ENCODE data around the gene NGF.

The NGF gene

DNA sequence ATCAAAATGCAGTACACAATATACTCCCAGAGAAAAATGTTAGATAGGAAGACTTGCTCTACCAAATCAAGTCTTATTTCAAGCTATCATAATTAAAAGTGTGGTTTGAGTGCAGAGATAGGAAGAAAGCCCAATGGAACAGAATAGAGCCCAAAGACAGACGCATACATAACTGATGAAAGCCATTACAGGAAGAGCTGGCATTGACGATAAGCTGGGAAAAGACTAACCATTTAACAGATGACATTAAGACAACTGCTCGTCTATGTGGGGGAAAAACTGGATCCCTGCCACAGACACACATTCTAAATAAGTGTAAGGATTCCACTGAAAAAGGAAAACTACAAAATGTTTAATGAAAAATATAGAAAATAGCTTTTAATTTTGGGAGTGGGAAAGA is 85.5 kb downstream of the NGF start:
- DNase-seq (ENCODE audit: low spot score in 2 of 2) (no peak), ATAC-seq (no peak)
- H3K4me1 Mint-ChIP-seq, result no peaks in the 10 kb centered on the region
- no peak overlapping the region for H3K4me3 Mint-ChIP-seq
- H3K36me3 Mint-ChIP-seq, result no peaks in the 10 kb centered on the region
- H3K27ac Mint-ChIP-seq, result no peak overlapping the region
- peaks cover 2% of the 10 kb centered on the region for H3K9me3 Mint-ChIP-seq

DNA sequence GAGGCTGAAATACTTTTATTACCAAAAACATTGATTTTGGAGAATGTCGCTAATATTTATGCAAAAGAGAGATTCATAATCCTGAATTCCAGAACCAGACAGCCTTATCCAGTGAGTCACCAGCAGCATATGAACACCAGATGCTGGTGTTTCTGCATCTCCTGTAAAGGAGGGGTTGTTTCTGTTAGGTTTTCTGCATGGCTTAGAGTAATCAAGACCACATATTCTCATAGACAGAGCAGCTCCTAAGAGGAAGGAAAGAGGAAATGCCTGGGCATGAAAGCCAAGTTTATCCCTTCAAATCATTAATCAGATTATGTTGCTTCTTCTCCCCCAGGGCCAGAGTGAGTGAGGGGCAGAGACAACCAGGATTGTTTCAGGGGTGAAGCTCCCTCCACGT is 86.2 kb downstream of the NGF start:
- H3K36me3 Mint-ChIP-seq, result no peaks in the 10 kb centered on the region
- no peaks in the 10 kb centered on the region for H3K4me1 Mint-ChIP-seq
- no peak overlapping the region for H3K27ac Mint-ChIP-seq
- H3K9me3 Mint-ChIP-seq, result peaks cover 2% of the 10 kb centered on the region
- DNase-seq (ENCODE audit: low spot score in 2 of 2) (no peak), ATAC-seq (no peak)
- no peak overlapping the region for H3K4me3 Mint-ChIP-seq

DNA sequence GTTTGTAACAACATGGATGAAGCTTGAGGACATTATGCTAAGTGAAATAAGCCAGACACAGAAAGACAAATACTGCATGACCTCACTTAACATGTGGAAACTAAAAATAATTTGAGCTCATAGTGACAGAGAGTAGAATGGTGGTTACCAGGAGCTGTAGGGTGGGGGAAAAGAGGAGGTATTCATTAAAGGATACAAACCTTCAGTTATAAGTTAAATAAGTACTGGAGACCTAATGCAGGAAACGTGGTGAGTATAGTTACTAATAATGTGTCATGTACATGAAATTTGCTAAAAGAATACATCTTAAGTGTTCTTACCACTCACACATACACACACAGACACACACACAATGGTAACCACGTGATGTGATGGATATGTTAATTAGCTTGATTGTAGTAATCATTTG is 86.7 kb downstream of the NGF start:
- Mint-ChIP-seq H3K27ac (no peak overlapping the region), H3K4me3 (no peak overlapping the region), H3K9me3 (peaks cover 2% of the 10 kb centered on the region), H3K4me1 (no peaks in the 10 kb centered on the region), H3K36me3 (no peaks in the 10 kb centered on the region)
- ATAC-seq, result no peak
- DNase-seq (ENCODE audit: low spot score in 2 of 2), result no peak

DNA sequence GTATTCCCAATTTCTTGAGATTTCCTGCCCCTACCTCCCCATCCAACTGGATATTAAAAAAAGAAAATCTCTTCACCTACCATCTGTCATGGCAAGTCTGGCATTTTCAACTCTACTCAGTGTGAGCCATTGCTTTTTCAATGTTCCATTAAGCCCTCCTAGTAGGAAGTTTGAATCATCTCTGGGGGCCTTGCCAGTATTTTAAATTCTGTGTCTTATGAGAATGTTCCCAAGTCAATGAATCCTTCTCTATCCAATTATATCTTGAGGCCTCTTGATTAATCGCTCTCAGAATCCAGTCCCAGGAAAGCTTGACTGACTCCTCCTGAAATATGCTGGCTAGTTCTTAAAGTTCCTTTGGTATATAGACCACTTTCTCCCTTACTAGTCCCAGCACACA is 91.5 kb downstream of the NGF start:
- Mint-ChIP-seq H3K9me3 (no peaks in the 10 kb centered on the region), H3K27ac (no peak overlapping the region), H3K4me1 (no peaks in the 10 kb centered on the region), H3K4me3 (no peak overlapping the region), H3K36me3 (no peaks in the 10 kb centered on the region)
- DNase-seq (ENCODE audit: low spot score in 2 of 2) (no peak), ATAC-seq (no peak)

DNA sequence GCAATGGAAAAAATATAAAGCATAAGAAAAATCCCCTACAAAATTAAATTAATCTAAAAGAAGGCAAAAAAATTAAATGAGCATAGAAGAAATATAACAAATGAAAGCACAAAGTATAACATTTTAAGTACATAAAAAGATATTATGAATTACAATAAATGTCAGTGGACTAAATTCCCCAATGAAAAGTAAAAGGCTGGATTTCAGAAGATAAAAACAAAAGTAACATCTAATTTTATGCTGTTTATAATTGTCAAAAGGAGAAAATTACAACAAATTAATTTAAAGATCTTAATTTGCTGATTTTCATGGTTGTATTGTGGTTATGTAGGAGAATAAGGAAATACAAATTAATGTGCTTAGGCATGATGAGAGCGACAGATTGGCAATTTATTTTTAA is 92.8 kb downstream of the NGF start:
- Mint-ChIP-seq H3K4me3 (no peak overlapping the region), H3K9me3 (no peaks in the 10 kb centered on the region), H3K27ac (no peak overlapping the region), H3K4me1 (no peaks in the 10 kb centered on the region), H3K36me3 (no peaks in the 10 kb centered on the region)
- ATAC-seq, result no peak
- no peak for DNase-seq (ENCODE audit: low spot score in 2 of 2)

DNA sequence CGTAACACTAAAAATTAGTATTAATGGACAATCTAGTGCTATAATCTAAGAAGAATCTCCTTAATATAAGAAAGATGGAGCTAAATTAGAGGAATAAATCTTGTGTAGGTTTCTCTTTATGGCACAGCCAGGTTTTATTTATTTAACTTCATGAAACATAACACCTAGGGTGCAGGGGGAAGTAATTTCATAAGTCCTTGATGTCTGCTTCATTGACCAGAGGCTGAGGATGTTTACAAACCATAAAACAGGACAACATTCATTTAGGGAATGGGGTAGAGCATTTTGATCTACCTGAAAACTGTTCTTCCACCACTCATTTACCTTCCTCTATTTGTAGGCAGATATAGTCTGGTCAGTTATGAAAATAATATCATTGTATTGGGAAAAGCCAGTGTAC is 95.5 kb downstream of the NGF start:
- Mint-ChIP-seq H3K4me3 (no peak overlapping the region), H3K9me3 (no peaks in the 10 kb centered on the region), H3K4me1 (no peaks in the 10 kb centered on the region), H3K36me3 (no peaks in the 10 kb centered on the region), H3K27ac (no peak overlapping the region)
- DNase-seq (ENCODE audit: low spot score in 2 of 2) (no peak), ATAC-seq (no peak)

DNA sequence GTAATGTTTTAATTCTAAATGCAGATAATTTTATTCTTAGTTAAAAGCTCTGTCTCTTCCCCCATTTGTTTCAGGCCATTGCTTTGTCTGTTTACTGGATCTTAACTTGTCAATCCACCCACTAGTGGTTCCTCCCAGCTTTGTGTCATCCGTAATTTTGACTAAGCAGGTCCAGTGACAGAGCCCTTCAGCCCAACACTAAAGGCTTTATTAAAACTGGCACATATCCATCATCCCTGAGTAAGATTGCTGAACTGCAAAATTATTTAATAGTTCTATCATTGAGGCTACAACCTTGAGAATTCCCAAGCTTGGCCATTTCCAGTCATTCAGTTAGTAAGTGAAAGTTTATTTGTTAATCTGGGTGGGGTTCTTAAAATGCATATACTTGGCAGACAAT is 96.7 kb downstream of the NGF start:
- H3K4me1 Mint-ChIP-seq, result no peaks in the 10 kb centered on the region
- H3K9me3 Mint-ChIP-seq, result no peaks in the 10 kb centered on the region
- no peak for ATAC-seq
- no peak for DNase-seq (ENCODE audit: low spot score in 2 of 2)
- H3K36me3 Mint-ChIP-seq, result no peaks in the 10 kb centered on the region
- no peak overlapping the region for H3K27ac Mint-ChIP-seq
- no peak overlapping the region for H3K4me3 Mint-ChIP-seq

DNA sequence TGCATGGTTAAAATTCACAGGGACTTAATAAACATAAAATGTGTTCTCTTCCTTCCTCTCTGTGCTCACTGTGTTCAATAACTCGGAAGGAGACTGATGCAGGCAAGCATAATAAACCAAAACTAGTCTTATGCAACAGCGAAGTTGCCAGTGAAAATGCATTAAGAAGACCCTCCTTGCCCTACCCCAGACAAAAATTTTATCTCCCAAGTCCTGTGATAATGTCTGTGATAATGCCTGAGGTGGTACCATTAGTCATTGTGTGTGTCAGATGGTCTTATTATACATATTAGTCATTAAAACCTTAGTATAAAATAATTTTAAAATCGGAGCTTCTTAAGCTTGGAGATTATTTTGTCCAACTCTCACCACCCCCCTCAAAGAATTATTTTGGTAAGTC is 97.8 kb downstream of the NGF start:
- H3K4me1 Mint-ChIP-seq, result no peaks in the 10 kb centered on the region
- no peak for ATAC-seq
- no peaks in the 10 kb centered on the region for H3K36me3 Mint-ChIP-seq
- no peaks in the 10 kb centered on the region for H3K9me3 Mint-ChIP-seq
- H3K4me3 Mint-ChIP-seq, result no peak overlapping the region
- H3K27ac Mint-ChIP-seq, result no peak overlapping the region
- no peak for DNase-seq (ENCODE audit: low spot score in 2 of 2)

DNA sequence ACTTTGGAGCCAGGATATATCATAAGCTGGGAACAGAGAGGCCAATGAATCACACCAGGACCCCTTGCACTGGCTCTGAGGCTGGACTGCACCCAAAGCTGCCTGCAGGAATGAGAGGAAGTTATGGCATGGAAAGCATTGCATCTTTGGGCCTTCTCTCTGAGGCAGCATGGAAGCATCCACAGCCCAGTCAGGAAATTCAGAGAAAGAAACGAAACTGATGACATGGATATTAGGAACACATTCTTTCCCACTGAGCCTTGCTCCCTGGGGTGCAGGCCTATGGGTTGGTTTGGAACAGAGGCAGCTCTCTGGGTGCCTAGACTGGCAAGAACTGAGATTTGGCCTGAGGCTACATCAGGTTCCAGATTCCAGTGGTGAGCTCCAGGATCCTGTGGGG is 98.6 kb downstream of the NGF start:
- DNase-seq (ENCODE audit: low spot score in 2 of 2) (no peak), ATAC-seq (no peak)
- Mint-ChIP-seq H3K4me1 (no peaks in the 10 kb centered on the region), H3K36me3 (no peaks in the 10 kb centered on the region), H3K4me3 (no peak overlapping the region), H3K27ac (no peak overlapping the region), H3K9me3 (no peaks in the 10 kb centered on the region)

DNA sequence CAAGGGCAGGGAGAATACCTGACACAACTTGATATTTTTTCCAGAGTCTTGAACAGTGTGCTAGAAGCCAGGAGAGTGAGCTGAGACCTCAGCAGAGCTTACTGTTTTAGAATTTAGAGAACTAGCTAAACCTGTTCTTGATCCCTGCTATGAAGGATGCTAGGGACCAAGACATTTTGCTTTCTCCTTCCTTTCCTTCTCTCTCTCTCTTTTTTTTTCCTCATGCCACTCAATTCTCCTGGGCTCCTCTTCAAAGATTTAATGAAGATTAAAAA is 99.0 kb downstream of the NGF start:
- DNase-seq (ENCODE audit: low spot score in 2 of 2), result no peak
- Mint-ChIP-seq H3K36me3 (no peaks in the 10 kb centered on the region), H3K4me1 (no peaks in the 10 kb centered on the region), H3K9me3 (no peaks in the 10 kb centered on the region), H3K4me3 (no peak overlapping the region), H3K27ac (no peak overlapping the region)
- ATAC-seq, result no peak

DNA sequence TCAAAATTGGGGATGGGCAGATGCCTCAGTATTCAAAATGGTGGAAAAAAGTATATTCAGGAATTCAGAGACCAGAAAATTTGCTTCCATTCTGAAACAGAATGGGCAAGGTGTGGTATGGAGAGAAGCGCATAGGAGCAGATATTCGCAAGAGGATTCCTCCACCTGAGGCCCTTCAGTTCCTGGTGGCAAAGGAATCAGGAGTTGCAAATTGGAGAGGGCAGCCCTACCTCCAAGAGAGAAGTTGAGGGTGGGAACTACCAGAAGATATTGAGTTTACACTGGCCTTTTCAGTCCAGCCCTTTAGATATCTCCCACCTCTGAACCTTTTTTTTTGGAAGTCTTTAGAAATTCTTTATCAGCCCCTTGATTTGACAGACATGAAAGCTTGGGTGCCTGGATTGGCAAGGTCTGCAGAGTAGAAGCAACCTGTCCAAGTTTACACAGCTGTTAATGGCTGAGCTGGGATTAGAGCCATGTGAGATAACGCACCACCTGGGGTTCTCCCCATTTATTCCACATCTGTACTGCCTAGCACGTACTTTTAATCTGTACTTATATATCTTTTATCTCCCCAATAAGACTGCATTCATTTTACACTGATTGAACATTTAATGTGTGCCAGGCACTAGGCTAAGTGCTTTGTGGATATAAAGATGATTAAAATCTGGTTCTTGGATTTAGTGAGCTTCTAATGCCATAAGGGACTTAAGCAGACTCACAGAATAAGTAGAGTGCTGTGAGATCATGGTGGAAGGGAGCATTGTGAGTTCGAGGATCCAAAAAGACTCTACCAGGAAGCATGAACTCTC is 99.5 kb downstream of the NGF start:
- H3K36me3 Mint-ChIP-seq, result no peaks in the 10 kb centered on the region
- DNase-seq (ENCODE audit: low spot score in 2 of 2) (no peak), ATAC-seq (no peak)
- no peak overlapping the region for H3K4me3 Mint-ChIP-seq
- no peak overlapping the region for H3K27ac Mint-ChIP-seq
- H3K4me1 Mint-ChIP-seq, result no peaks in the 10 kb centered on the region
- H3K9me3 Mint-ChIP-seq, result no peaks in the 10 kb centered on the region

DNA sequence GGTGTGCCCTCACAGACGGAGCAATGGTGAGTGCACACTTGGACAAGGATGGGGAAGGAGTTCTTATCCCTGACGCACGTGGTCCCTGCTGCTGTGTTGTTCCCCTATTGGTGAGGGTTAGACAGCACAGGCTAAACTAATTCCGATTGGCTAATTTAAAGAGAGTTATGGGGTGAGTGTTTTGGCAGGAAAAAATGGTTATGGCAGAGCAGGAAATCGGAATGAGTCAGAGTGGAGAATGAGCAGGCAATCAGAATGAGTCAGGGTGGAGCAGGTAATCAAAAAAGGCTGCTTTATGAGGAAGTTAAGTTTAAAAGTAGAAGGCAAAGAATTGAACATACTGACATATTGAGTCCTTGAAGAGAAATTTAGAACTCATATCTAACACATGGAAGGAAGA is 100.5 kb downstream of the NGF start:
- H3K4me1 Mint-ChIP-seq, result no peaks in the 10 kb centered on the region
- H3K27ac Mint-ChIP-seq, result no peak overlapping the region
- H3K4me3 Mint-ChIP-seq, result no peak overlapping the region
- no peaks in the 10 kb centered on the region for H3K9me3 Mint-ChIP-seq
- ATAC-seq, result no peak
- DNase-seq (ENCODE audit: low spot score in 2 of 2), result no peak
- H3K36me3 Mint-ChIP-seq, result no peaks in the 10 kb centered on the region

DNA sequence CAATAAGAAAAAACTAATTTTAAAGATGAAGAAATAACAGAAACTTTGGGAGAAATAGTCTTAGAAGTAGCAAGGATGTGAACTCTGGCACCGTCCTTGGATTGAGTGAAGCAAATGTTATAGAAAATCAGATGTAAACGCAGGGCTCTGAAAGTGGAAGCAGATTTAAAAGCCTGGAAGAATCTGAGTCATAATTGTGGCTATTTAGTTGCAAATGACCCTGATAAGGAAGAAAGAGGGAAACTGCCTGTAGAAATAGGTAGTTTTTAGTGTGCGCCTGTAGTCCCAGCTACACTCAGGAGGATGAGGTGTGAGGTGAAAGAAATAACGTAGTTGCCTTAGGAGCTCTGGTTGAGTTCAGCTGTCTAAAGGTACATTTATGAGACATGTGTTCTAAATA is 101.0 kb downstream of the NGF start:
- no peak for ATAC-seq
- Mint-ChIP-seq H3K4me1 (no peaks in the 10 kb centered on the region), H3K4me3 (no peak overlapping the region), H3K36me3 (no peaks in the 10 kb centered on the region), H3K9me3 (no peaks in the 10 kb centered on the region), H3K27ac (no peak overlapping the region)
- DNase-seq (ENCODE audit: low spot score in 2 of 2), result no peak
